HepG2 (cell line): Measurements from ENCODE around the gene RAD17. TPM values are rescaled to one million over a fixed set of nuclear protein-coding genes. Genes with fewer than 3 reads are reported as not detected.

Source experiments
- CBX2 ChIP-seq, 2 experiments: fragments of 200-600 bp in 1 of 2; sonication (generic); formaldehyde crosslinking in 1 of 2; IDR thresholded peaks; 2 replicates each; pipeline versions ENCODE4 v1.7.0 to v1.8.1; 2018 to 2022; ENCODE audit warnings: low read depth in 2 of 2, low read length in 1 of 2, mild to moderate bottlenecking in 1 of 2, missing genetic modification reagents in 1 of 2
- FOXK1 ChIP-seq: sonication (generic); formaldehyde crosslinking; IDR thresholded peaks from 2 replicates; pipeline ENCODE4 v1.4.0; 2020; ENCODE audit warnings: low read depth, missing genetic modification reagents, borderline replicate concordance
- FOXP1 ChIP-seq, 2 experiments: fragments of 450-650 bp in 1 of 2; IDR thresholded peaks; 2 replicates each; pipeline ENCODE4 v1.6.1; 2017 to 2018; ENCODE audit warnings: antibody characterized with exemption in 1 of 2
- KAT7 ChIP-seq: IDR thresholded peaks from 2 replicates; pipeline ENCODE4 v1.6.1; 2018; ENCODE audit warnings: borderline replicate concordance, missing compliant biosample characterization
- LCORL ChIP-seq, 2 experiments: fragments of 450-650 bp in 1 of 2; sonication (generic) in 1 of 2; formaldehyde crosslinking in 1 of 2; IDR thresholded peaks; 2 replicates each; pipeline versions ENCODE4 v1.5.0 to v1.6.1; 2017 to 2020; ENCODE audit warnings: antibody characterized with exemption in 1 of 2, missing genetic modification reagents in 1 of 2
- MTF1 ChIP-seq: sonication (generic); formaldehyde crosslinking; IDR thresholded peaks from 2 replicates; pipeline ENCODE4 v1.5.0; 2020; ENCODE audit warnings: missing genetic modification reagents
- MXD4 ChIP-seq: IDR thresholded peaks from 2 replicates; pipeline ENCODE4 v1.6.1; 2016; ENCODE audit warnings: mild to moderate bottlenecking, missing biosample characterization, missing genetic modification reagents
- RAD21 ChIP-seq: fragments of 450-650 bp; formaldehyde crosslinking; IDR thresholded peaks from 2 replicates; pipeline ENCODE4 v1.5.0; 2020; ENCODE audit warnings: mild to moderate bottlenecking
- REXO4 ChIP-seq: sonication (generic); formaldehyde crosslinking; IDR thresholded peaks from 2 replicates; pipeline ENCODE4 v1.8.0; 2022; ENCODE audit warnings: missing genetic modification reagents, mild to moderate bottlenecking, borderline replicate concordance
- SALL1 ChIP-seq: sonication (generic); formaldehyde crosslinking; IDR thresholded peaks from 2 replicates; pipeline ENCODE4 v1.8.0; 2022; ENCODE audit warnings: mild to moderate bottlenecking, missing genetic modification reagents
- SPEN ChIP-seq: sonication (generic); formaldehyde crosslinking; IDR thresholded peaks from 2 replicates; pipeline ENCODE4 v1.5.1; 2020; ENCODE audit warnings: low read depth, mild to moderate bottlenecking, missing genetic modification reagents
- TOPORS ChIP-seq: sonication (generic); formaldehyde crosslinking; IDR thresholded peaks from 2 replicates; pipeline ENCODE4 v1.8.0; 2023; ENCODE audit warnings: mild to moderate bottlenecking, missing genetic modification reagents
- ZFYVE20 ChIP-seq: sonication (generic); formaldehyde crosslinking; IDR thresholded peaks from 2 replicates; pipeline ENCODE4 v1.8.0; 2023; ENCODE audit warnings: low read depth, mild to moderate bottlenecking, moderate library complexity, missing genetic modification reagents, borderline replicate concordance
- ZNF263 ChIP-seq: sonication (generic); formaldehyde crosslinking; IDR thresholded peaks from 2 replicates; pipeline ENCODE4 v1.4.0; 2020; ENCODE audit warnings: missing genetic modification reagents
- ZNF34 ChIP-seq: sonication (generic); formaldehyde crosslinking; IDR thresholded peaks from 2 replicates; pipeline ENCODE4 v1.4.0; 2020; ENCODE audit warnings: mild to moderate bottlenecking, missing genetic modification reagents, borderline replicate concordance
- ZNF468 ChIP-seq: sonication (generic); formaldehyde crosslinking; IDR thresholded peaks from 2 replicates; pipeline ENCODE4 v1.8.0; 2022; ENCODE audit warnings: mild to moderate bottlenecking, moderate library complexity, missing genetic modification reagents
- ZNF570 ChIP-seq: sonication (generic); formaldehyde crosslinking; IDR thresholded peaks from 2 replicates; pipeline ENCODE4 v1.4.0; 2020; ENCODE audit warnings: mild to moderate bottlenecking, missing genetic modification reagents, borderline replicate concordance
- ZNF646 ChIP-seq: sonication (generic); formaldehyde crosslinking; IDR thresholded peaks from 2 replicates; pipeline ENCODE4 v1.9.0; 2021; ENCODE audit warnings: mild to moderate bottlenecking, missing genetic modification reagents
- ZNF724P ChIP-seq: sonication (generic); formaldehyde crosslinking; IDR thresholded peaks from 2 replicates; pipeline ENCODE4 v1.8.0; 2022; ENCODE audit warnings: missing genetic modification reagents, borderline replicate concordance
- ZNF775 ChIP-seq: sonication (generic); formaldehyde crosslinking; IDR thresholded peaks from 2 replicates; pipeline ENCODE4 v1.4.0; 2020; ENCODE audit warnings: missing genetic modification reagents, mild to moderate bottlenecking, moderate library complexity, borderline replicate concordance
- polyA plus RNA-seq, 8 experiments: library from polyadenylated mRNA; depleted of rRNA in 3 of 8; stranded (reverse) in 7 of 8; unstranded in 1 of 8; fragments of >200 nt; fragmentation: Illumina TruSeq in 4 of 8; extraction: Trizol in 4 of 8; gene quantifications; 2 replicates each; pipeline versions ENCODE4 v1.2.1 to v1.2.3, GENCODE V29; 2011 to 2016; ENCODE audit warnings: low read depth in 4 of 8, missing spikeins in 1 of 8, mixed read lengths in 1 of 8; ENCODE audit not compliant: insufficient read depth in 1 of 8
- total RNA-seq, 5 experiments: library from RNA; depleted of rRNA; stranded (reverse); fragments of >200 nt; fragmentation: Illumina TruSeq; extraction: Trizol; gene quantifications; 2 replicates each; pipeline ENCODE4 v1.2.3, GENCODE V29; 2016; ENCODE audit warnings: low read depth in 1 of 5
- TF ChIP-seq, protein P1 (sequence below): sonication (generic); formaldehyde crosslinking; IDR thresholded peaks from 2 replicates; pipeline ENCODE4 v1.8.0; 2022; ENCODE audit warnings: mild to moderate bottlenecking, missing genetic modification reagents, moderate library complexity

RAD17 gene
- total and polyA plus RNA-seq, 2 of the 13 experiments (the other 11 are each of a cell fraction or from before 2014, with no cell fraction given): 24.0 to 25.9 TPM

- TF ChIP-seq ZNF646 (CRISPR knock-in tag) (no peak), ZNF34 (CRISPR knock-in tag) (no peak), ZNF775 (CRISPR knock-in tag) (no peak), FOXP1 (IDR thresholded peaks at IDR 0.05) (no peak), FOXP1 (CRISPR knock-in tag; IDR thresholded peaks at IDR 0.05) (no peak), RAD21 (CRISPR knock-in tag) (peak; percentile 91), ZNF570 (CRISPR knock-in tag) (no peak), MXD4 (CRISPR knock-in tag) (no peak), ZFYVE20 (CRISPR knock-in tag) (no peak), SPEN (peak; percentile 51), FOXK1 (no peak), MTF1 (CRISPR knock-in tag) (no peak), ZNF468 (no peak), TOPORS (CRISPR knock-in tag) (no peak), REXO4 (CRISPR knock-in tag) (no peak), CBX2 (IDR thresholded peaks at IDR 0.05; ENCODE audit: low read depth, low read length) (no peak), CBX2 (CRISPR knock-in tag; IDR thresholded peaks at IDR 0.05; ENCODE audit: low read depth) (no peak), ZNF724P (CRISPR knock-in tag) (no peak), SALL1 (CRISPR knock-in tag) (peak; percentile 88), KAT7 (CRISPR knock-in tag) (no peak), LCORL (IDR thresholded peaks at IDR 0.05) (no peak), LCORL (CRISPR knock-in tag; IDR thresholded peaks at IDR 0.05) (peak; percentile 51; the same call in 1 of the 2 replicates), ZNF263 (peak; percentile 35; the same call in 1 of the 2 replicates)
- TF ChIP-seq, protein P1, sequence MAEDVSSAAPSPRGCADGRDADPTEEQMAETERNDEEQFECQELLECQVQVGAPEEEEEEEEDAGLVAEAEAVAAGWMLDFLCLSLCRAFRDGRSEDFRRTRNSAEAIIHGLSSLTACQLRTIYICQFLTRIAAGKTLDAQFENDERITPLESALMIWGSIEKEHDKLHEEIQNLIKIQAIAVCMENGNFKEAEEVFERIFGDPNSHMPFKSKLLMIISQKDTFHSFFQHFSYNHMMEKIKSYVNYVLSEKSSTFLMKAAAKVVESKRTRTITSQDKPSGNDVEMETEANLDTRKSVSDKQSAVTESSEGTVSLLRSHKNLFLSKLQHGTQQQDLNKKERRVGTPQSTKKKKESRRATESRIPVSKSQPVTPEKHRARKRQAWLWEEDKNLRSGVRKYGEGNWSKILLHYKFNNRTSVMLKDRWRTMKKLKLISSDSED (CRISPR knock-in tag): no peak
Measured at GRCh38 chr5:69334793-69335268, 34.8 kb upstream of the RAD17 start (continued).
